ENCODE measurements around the gene CNN2. TPM values are rescaled to one million over a fixed set of nuclear protein-coding genes. Genes with fewer than 3 reads are reported as not detected.

The CNN2 gene
- total RNA-seq, 3 donors from 2014 or later, result 52.3 to 69.3 (median 57.8) TPM

DNA sequence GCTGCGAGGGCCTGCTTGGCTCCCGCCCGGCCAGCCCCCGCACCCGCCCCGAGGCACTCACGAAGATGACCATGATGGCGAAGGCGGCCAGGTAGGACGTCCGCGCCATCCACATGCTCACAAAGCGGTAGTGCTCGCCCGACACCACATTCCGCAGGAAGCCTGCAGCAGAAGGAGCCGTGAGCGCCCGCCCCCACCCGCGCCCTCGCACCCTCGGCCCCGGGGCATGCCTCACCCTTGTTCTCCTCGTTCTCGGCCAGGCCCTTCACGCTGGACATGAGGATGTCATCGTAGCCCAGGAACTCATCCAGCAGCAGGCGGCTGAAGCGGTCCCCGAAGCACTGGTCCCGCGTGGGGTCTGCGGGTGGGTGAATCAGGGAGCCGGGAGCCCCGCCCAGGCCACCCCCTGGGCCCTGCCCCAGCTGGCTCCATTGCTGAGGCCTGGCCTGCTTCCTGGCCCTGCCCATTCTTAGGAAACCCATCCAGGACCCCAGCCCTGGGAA, 14.5 kb upstream of the CNN2 start:
- no peak for ATAC-seq
- no peak for DNase-seq
- Mint-ChIP-seq H3K4me1 (ENCODE audit: low read depth) (peaks cover 6% of the 10 kb centered on the region), H3K27me3 (ENCODE audit: low read depth) (no peaks in the 10 kb centered on the region), H3K9me3 (no peaks in the 10 kb centered on the region), H3K4me3 (no peak overlapping the region), H3K36me3 (ENCODE audit: insufficient read depth) (peaks cover 3% of the 10 kb centered on the region)

DNA sequence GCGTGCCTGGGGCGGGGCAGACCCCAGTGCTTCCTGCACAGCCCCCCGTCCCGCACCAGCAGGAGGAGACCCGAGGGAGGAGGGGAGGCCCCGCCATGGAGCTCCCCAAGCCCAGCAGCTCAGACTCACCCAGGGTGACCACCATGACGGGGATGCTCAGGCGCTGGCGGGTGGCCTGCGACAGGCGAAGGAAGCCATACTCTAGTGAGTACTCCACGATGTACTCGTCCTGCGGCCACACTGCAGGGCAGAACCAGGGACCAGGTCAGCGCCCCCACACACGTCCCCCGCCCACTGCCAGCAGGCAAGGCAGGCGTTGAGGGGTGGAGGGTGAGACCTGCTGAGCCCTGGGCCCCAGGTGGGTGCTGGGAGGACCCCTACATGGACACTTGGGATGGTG, 14.1 kb upstream of the CNN2 start:
- peaks cover 11% of the 10 kb centered on the region for H3K4me1 Mint-ChIP-seq (ENCODE audit: low read depth)
- ATAC-seq, result no peak
- no peaks in the 10 kb centered on the region for H3K27me3 Mint-ChIP-seq (ENCODE audit: low read depth)
- no peaks in the 10 kb centered on the region for H3K9me3 Mint-ChIP-seq
- DNase-seq, result no peak
- H3K4me3 Mint-ChIP-seq, result no peak overlapping the region
- peaks cover 2% of the 10 kb centered on the region for H3K36me3 Mint-ChIP-seq (ENCODE audit: insufficient read depth)

DNA sequence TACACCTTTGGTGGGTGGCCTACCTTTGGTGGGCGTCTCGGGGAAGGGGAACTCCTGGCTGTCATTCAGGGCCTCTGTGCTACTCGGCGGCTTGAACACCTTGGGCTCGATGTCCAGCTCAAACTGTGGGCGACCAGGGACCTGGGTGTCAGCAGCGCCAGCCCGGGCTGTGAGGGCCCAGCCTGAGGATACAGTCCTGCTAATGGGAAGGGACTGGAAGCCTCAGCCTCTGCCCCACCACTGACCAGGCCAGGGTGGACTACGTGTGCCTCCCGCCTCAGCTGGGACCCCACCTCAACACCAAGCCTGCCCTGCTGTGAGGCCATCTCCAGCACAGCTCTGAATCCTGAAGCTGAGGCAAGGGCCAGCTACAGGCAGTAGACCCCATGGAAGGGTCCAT, 13.2 kb upstream of the CNN2 start:
- ATAC-seq (no peak), DNase-seq (no peak)
- no peaks in the 10 kb centered on the region for H3K9me3 Mint-ChIP-seq
- no peaks in the 10 kb centered on the region for H3K27me3 Mint-ChIP-seq (ENCODE audit: low read depth)
- peaks cover 20% of the 10 kb centered on the region for H3K4me1 Mint-ChIP-seq (ENCODE audit: low read depth)
- H3K36me3 Mint-ChIP-seq (ENCODE audit: insufficient read depth), result peaks cover 2% of the 10 kb centered on the region
- H3K4me3 Mint-ChIP-seq, result no peak overlapping the region

DNA sequence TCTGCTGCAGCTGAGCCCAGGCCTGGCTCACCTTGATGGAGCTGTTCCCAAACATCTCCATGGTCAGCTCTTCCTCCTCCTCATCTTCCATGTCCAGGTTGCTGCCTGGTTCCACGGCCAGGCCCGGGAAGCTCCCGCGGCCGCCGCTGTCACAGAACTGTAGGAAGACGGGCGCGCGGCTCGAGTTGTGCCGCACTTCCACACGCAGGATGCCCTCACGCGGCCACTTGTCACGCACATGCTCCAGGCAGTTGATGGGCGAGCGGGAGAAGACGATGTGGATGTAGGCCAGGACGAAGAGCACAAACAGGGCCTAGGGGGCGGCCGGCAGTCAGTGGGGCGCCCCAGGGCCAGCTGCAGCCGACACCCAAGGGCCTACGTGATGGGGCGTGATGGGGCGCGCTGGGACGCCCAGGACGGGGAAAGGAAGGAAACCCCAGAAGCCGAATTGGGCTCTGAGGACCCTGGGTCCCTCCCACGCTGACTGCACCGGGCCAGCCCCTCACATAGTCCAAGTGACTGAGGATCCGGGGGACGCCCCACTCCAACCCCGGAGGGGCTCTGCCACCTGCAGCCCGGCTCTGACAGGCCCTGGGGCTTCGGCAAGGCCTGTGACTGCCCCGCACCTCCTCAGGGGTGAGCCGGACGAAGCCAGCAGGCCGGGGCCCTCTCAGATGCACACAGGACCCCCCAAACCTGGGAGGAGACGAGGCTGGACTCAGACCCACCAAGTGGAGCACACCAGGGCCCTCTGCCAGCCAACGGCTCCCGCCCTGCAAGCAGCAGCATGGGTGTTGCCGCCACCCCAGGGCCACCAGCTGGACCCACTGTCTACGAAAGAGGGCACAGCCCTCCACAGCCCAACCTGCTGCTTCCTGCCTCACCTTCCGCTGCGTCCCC, 12.0 kb upstream of the CNN2 start:
- Mint-ChIP-seq H3K4me1 (ENCODE audit: low read depth) (peaks cover 30% of the 10 kb centered on the region), H3K36me3 (ENCODE audit: insufficient read depth) (peaks cover 2% of the 10 kb centered on the region), H3K4me3 (no peak overlapping the region), H3K27me3 (ENCODE audit: low read depth) (no peaks in the 10 kb centered on the region), H3K9me3 (no peaks in the 10 kb centered on the region)
- no peak for ATAC-seq
- DNase-seq, result no peak

DNA sequence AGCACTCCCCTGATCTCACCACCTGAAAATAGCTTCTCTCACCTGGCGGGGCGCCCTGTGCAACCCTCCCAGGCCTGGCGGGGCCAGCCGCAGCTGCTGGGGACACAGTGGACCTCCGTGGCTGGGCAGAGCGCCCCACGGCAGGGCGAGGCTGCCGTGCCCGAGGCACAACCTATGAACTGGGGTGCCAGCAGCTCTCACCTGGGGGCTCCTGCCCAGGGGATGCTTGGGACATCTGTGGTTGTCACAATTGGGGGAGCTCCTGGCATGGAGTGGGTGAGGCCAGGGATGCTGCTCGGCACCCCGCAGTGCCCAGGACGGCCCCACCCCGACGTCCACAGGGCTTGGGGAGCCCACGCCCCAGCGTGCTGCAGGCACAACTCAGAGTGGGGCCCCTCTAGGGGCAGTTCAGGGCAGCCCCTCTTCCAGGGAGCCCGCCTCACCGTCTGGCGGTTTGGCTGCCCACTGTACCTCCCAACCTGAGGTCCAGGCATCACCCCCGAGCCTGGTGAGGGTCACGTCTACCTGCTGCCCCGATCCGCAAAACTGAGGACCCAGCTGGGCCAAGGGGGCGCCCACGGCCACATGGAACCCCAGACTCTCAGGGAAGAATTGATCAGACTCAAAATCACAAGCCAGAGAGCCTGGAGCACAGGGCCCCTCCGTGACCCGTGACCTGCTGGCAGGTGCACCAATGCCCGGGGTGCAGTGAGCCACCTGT, 11.2 kb upstream of the CNN2 start:
- no peak for ATAC-seq

DNA sequence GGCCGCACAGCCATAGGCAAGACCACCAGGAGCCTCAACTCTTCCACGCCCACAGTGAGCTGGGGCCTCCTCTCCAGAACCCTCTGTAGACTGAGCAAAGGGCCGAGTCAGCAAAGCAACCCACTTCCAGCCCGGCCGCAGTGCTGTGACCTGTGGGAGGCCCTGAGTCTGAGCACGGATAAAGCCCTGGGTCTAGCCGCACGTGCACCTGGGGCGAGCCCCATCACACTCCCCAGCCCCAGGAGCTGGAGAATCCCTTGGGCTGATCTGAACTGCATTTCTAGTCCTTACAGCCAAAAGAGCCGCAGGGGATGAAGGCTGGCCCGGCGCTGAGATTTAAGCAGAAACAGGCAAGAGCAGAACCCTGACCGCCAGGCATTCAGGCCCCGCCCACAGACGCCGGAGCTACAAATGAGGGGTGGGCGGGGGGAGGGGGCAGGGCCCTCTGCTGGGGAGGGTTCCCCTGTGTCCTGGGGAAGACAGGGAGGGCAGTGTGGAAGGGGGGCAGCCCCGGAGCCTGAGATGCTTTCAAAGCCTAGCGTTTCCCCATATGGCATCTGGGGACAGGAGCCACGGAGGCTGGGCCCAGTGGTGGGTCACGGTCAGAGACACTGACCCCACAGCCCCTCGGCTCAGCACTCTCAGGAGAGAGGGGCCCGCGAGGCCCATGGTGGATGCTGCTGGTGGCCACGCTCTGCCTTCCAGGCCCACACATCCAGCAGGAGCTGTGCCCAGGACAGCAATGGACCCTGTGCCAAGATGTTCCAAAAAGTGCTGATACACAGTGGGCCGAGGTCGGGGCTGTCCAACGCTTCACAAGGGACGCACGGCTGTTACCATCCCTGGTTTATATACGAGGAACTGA, 10.4 kb upstream of the CNN2 start:
- no peak for ATAC-seq
- no peaks in the 10 kb centered on the region for H3K9me3 Mint-ChIP-seq

More for the DNA sequence above, 11.2 kb upstream of the CNN2 start:
- peaks cover 2% of the 10 kb centered on the region for H3K36me3 Mint-ChIP-seq (ENCODE audit: insufficient read depth)
- H3K4me1 Mint-ChIP-seq (ENCODE audit: low read depth), result peaks cover 33% of the 10 kb centered on the region
- H3K4me3 Mint-ChIP-seq, result no peak overlapping the region
- no peaks in the 10 kb centered on the region for H3K9me3 Mint-ChIP-seq
- H3K27me3 Mint-ChIP-seq (ENCODE audit: low read depth), result no peaks in the 10 kb centered on the region
- no peak for DNase-seq

DNA sequence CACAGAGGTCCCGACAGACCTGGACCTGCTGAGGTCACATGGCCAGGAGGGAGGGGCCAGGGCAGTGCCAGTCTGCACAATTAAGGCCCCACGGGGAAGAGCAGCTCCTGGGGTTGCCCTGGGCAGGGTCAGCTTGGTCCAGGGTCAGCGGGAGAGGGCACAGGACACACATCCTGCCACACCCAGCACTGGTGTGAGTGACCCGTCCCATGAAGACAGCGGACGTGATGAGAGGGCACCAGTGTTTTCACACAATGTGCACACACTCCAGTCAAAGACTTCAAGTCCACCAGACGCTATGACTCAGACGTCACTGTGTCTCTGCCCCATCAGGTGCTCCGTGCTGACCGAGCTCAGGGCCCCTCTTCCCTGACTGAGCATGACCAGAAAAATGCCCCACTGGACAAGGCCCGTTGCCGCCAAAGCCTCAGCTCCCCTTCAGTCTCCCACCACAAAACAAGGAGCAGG, 9.7 kb upstream of the CNN2 start:
- no peaks in the 10 kb centered on the region for H3K27me3 Mint-ChIP-seq (ENCODE audit: low read depth)
- peak overlapping the region; percentile 56 for H3K4me3 Mint-ChIP-seq
- no peak for DNase-seq
- ATAC-seq, result no peak
- H3K36me3 Mint-ChIP-seq (ENCODE audit: insufficient read depth), result peaks cover 2% of the 10 kb centered on the region
- H3K4me1 Mint-ChIP-seq (ENCODE audit: low read depth), result peaks cover 35% of the 10 kb centered on the region
- H3K9me3 Mint-ChIP-seq, result no peaks in the 10 kb centered on the region

More for the DNA sequence above, 10.4 kb upstream of the CNN2 start:
- H3K4me1 Mint-ChIP-seq (ENCODE audit: low read depth), result peaks cover 33% of the 10 kb centered on the region
- H3K27me3 Mint-ChIP-seq (ENCODE audit: low read depth), result no peaks in the 10 kb centered on the region
- no peak for DNase-seq
- peaks cover 2% of the 10 kb centered on the region for H3K36me3 Mint-ChIP-seq (ENCODE audit: insufficient read depth)
- no peak overlapping the region for H3K4me3 Mint-ChIP-seq

DNA sequence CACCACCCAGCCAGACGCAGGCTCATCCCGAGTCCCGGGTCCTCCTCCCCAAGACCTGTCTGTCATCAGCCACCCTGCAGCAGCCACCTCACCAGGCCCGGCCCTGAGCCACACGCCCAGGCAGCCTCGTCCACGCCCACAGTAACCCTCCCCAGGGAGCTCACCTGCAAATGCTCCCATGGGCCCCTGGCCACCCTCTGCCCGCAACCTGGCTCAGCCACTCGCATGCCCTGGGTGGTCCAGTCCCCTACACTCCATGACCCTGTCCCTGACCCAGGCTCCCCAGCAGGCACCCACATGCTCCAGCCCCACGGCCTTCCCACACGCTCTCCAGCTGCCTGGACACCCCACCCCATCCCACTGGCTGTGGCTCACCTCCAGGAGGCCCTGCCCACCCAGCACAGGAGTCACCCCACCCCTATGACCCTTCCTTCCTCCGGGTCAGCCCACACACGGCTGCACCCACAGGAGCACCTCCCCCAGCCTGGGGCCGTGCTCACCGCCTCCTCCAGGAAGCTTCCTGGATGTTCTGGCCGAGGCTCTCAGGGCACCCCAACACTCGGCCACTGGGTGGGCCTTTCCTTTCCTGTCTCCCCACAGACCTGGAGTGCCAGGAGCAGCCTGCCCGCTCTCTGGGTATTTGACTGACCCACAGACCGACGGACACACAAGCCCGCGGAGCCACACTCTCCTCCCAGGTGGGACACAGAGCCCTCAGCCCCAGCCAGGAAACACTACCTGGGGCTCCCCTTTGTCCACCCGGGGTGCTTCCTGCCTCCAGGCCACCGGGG, 9.1 kb upstream of the CNN2 start:
- Mint-ChIP-seq H3K9me3 (no peaks in the 10 kb centered on the region), H3K4me3 (peak overlapping the region; percentile 92), H3K4me1 (ENCODE audit: low read depth) (peaks cover 37% of the 10 kb centered on the region), H3K36me3 (ENCODE audit: insufficient read depth) (peaks cover 2% of the 10 kb centered on the region), H3K27me3 (ENCODE audit: low read depth) (no peaks in the 10 kb centered on the region)
- DNase-seq (no peak), ATAC-seq (no peak)

DNA sequence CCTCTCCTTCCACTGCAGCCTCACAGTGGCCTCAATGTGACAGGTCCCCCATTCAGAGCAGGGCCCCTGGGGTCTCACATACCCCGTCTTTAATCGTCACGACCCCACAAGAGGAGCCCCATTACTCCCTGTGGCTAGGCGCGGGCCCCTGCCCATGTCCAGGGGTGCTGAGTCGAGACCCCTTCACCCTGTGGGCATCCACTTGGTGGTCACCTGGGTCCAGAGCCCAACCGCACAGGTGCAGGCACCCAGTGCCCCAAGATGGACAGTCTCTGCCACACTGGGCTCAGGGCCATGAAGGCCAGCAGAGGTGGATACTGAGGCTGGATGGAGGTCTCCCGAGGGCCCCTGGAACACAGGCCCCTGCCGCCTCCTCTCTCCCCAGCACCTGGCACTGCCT, 8.5 kb upstream of the CNN2 start:
- Mint-ChIP-seq H3K9me3 (no peaks in the 10 kb centered on the region), H3K27me3 (ENCODE audit: low read depth) (no peaks in the 10 kb centered on the region), H3K4me1 (ENCODE audit: low read depth) (peaks cover 37% of the 10 kb centered on the region), H3K36me3 (ENCODE audit: insufficient read depth) (peaks cover 2% of the 10 kb centered on the region), H3K4me3 (peak overlapping the region; percentile 92)
- DNase-seq (no peak), ATAC-seq (no peak)

DNA sequence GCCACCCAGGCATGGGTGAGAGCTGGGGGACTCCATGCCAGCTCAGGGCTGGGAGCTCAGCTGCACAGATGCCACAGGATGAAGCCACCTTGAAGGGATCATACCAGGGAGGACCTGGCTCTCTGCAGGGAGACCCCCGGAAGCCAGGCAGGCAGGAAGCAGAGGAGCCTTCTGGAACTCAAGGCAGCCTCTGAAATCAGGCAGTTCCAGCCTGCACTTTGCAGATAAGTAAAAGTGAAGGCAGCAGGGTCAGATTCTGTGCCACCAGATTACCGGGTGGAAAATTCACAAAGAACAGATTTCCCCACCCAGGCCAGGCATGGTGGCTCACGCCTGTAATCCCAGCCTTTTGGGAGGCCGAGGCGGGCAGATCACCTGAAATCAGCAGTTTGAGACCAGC, 8.0 kb upstream of the CNN2 start:
- Mint-ChIP-seq H3K9me3 (no peaks in the 10 kb centered on the region), H3K4me3 (peak overlapping the region; percentile 92), H3K27me3 (ENCODE audit: low read depth) (no peaks in the 10 kb centered on the region), H3K36me3 (ENCODE audit: insufficient read depth) (peaks cover 2% of the 10 kb centered on the region), H3K4me1 (ENCODE audit: low read depth) (peaks cover 37% of the 10 kb centered on the region)
- DNase-seq (no peak), ATAC-seq (no peak)

DNA sequence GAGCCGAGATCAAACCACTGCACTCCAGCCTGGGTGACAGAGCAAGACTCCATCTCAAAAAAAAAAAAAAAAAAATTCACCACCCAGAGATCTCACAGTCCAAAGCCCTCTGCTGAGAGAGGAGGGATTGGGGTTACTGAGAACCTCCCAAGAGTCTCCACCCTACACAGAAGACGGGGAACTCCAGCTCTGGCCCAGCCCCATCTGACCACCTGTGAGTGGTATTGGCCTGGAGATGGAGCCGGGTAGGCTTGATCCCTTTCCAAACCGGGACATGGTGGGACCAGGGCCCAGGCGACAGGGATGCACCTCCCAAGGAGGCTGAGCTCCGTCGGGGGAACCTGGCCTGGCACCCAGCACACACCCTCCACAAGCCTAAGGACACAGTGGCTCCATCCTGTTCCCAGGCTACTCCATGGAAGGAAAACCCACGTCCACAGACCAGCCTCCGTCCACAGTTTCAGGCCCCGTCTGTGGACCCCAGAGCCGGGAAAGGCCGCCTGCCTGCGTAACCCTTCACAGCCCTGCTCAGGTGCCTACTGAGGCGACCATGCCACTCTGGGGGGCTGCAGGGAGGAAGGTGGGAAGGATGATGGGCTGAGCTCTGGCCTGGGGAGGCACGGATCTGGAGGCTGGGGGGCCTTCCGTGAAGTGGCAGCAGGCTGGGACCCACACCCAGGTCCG, 7.3 kb upstream of the CNN2 start:
- Mint-ChIP-seq H3K4me3 (peak overlapping the region; percentile 92), H3K4me1 (ENCODE audit: low read depth) (peaks cover 37% of the 10 kb centered on the region), H3K9me3 (no peaks in the 10 kb centered on the region), H3K36me3 (ENCODE audit: insufficient read depth) (peaks cover 2% of the 10 kb centered on the region), H3K27me3 (ENCODE audit: low read depth) (no peaks in the 10 kb centered on the region)
- ATAC-seq, result no peak
- no peak for DNase-seq

DNA sequence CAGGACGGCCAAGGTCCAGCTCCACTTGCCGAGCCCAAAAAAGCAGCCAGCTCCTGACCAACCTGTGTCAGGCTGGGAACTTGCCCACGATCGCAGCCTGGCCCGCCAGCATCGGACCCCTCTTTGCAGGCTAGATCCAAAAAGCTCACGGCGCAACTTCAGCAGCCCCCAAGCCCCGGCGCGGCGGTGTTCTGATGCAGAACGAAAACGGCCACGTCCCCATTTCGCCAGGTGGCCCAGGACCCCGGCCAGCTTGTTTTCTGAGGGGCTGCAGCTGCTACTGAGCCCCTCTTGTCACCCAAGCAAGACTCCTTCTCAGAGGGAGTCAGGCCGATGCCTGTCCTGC, 6.8 kb upstream of the CNN2 start:
- ATAC-seq, result no peak
- Mint-ChIP-seq H3K9me3 (no peaks in the 10 kb centered on the region), H3K4me1 (ENCODE audit: low read depth) (peaks cover 37% of the 10 kb centered on the region), H3K27me3 (ENCODE audit: low read depth) (no peaks in the 10 kb centered on the region), H3K4me3 (peak overlapping the region; percentile 92), H3K36me3 (ENCODE audit: insufficient read depth) (peaks cover 2% of the 10 kb centered on the region)
- DNase-seq, result no peak
